Epithelial cell of esophagus (primary cell): ENCODE results near the gene SEL1L3.

Experiments used
- DNase-seq: peaks from one replicate; pipeline ENCODE4 v3.0.0; 2010; ENCODE audit warnings: low read depth
- H3K4me3 ChIP-seq: 2 replicates; pipeline ENCODE4 v1.5.1; 2011; ENCODE audit warnings: mild to moderate bottlenecking, low read length, control low read depth
- CTCF ChIP-seq: IDR thresholded peaks from 2 replicates; pipeline ENCODE4 v1.5.1; 2011; ENCODE audit warnings: low read depth, mild to moderate bottlenecking, low read length, control low read depth, inconsistent platforms; ENCODE audit not compliant: insufficient read depth; ENCODE audit errors: missing control alignments

The SEL1L3 gene

DNA sequence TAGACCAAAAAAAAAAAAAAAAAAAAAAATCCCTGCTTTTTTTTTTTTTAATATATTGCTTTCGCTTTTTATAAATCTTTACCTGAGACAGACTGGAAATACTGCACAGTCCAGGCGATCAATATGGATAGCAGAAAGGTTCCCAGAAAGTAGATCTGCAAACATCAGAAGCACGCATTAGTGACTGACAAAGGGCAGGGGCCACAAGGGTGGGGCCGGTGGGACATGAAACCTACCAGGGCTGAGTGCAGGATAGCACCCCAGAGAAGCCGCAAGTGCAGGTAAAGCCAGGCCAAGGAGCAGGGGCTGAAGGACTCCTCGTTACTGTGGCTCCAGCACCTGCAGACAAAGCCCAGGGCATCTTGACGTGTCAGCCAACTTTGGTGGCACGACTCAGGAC is 105.3 kb downstream of the SEL1L3 start:
- DNase-seq, result no peak
- no peak for TF ChIP-seq CTCF
- H3K4me3 ChIP-seq, result no peak overlapping the region

DNA sequence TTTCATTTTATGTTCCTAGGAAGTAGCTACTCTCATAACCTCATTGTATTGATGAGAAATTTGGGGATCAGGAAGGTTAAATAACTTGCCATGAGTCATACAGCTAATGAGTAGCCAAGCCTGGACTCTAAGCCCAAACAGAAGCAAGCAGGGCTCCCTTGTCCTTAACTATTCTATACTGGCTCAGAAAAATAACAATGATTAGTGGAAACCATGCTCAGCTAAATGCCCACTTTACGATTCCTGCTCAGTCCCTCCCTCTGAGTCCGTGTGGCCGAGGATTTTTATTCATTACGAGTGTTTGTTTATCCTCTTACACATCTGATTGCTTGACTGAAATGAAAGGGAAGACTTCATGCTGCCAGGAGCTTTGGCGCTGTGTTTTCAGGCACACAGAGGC is 106.3 kb downstream of the SEL1L3 start:
- no peak overlapping the region for H3K4me3 ChIP-seq
- no peak for TF ChIP-seq CTCF
- DNase-seq, result no peak

DNA sequence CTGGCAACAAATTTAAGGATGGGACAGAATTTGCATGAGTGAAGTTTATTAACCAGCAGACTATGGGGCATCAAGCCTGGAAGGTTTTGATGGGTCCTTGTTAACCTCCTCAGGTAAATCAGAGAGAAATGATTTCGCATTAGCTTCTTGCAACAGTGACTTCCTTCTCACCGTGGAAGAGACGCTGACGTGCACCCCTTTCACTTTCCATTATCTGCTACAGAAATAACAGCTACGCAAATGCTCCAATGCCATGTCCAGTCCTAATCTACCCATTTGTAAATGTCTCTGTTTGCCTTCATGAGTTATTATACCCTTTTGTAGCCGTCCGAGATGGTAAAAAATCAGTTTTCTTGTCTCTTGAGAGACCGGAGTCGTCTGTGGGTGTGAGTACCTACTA is 106.9 kb downstream of the SEL1L3 start:
- TF ChIP-seq CTCF, result no peak
- no peak overlapping the region for H3K4me3 ChIP-seq
- no peak for DNase-seq

DNA sequence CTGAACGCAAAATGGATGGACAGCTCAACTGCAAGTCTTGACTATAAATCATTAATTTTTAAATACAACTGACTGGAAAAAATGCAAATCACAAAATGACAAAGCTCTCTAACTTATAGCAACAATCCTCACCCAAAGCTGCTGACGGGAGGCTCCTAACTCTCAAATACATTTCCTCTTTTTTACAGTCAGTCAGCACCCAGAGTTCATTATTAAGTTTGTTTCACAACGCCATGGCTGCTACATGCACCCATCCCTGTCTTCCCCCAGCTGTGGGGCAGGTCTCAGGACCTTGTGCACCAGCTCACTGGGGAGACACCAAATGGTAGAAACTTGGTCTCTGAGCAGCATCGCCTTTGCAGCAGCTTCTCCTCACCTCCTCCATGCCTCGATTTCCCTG is 109.5 kb downstream of the SEL1L3 start:
- no peak for DNase-seq
- no peak overlapping the region for H3K4me3 ChIP-seq
- TF ChIP-seq CTCF, result no peak

- no peak for DNase-seq
- no peak overlapping the region for H3K4me3 ChIP-seq
- TF ChIP-seq CTCF, result no peak
Measured at GRCh38 chr4:25750874-25751273, 111.9 kb downstream of the SEL1L3 start.

DNA sequence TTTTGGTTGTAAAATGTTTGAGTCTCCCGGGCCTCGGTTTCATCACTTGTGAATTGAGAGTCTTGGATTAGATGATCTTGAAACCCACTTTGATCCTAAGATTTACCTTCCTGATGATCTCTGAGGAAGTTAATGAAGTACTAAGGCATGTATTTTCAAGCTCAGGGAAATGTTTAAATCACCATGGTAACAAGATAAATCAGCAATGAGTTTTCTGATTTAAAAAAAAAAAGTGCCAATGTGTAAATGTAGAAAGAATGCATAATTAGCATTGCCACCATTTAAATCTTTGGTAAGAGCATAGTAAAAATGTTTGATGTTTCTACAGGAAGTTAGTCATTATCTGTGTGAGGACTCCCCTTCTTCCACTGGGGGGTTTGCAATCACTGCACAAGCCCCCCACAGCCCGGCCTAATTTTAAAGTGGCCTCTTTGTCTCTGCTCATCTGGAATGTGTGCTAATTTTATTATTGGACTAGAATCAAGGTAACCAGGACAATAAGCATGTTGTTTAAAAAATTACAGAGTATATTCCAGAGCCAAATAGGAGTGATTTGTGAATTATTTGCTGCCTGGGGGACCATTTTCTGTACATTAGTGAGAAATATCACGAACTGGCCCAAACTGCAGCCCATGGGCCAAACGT is 113.5 kb downstream of the SEL1L3 start:
- DNase-seq, result no peak
- no peak for TF ChIP-seq CTCF
- no peak overlapping the region for H3K4me3 ChIP-seq

DNA sequence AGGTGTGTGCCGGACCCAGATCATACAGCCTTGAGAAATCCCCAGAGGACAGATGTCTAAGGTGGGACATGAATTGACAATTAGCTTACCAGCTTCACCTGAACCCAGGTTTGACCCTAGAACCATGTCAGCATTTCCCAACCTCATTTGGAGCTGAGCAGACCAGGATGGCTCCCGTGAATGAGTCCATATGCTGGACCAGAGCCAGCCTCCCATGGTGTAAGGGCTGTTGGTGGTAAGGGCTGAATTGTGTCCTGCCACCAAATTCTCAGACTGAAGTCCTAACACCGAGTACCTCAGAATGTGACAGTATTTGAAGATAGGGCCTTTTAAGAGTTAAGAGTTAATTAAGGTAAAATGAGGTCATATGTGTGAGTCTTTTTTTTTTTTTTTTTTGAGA is 118.8 kb downstream of the SEL1L3 start:
- TF ChIP-seq CTCF, result no peak
- no peak for DNase-seq
- no peak overlapping the region for H3K4me3 ChIP-seq
